ENCODE measurements around the gene SHROOM1.

The SHROOM1 gene

GRCh38 chr5:132774406-132774805 lies 56.0 kb downstream of the SHROOM1 start:
- no peak for DNase-seq

GRCh38 chr5:132773601-132774355 lies 56.7 kb downstream of the SHROOM1 start:
- no peak for DNase-seq

GRCh38 chr5:132773114-132773513 lies 57.3 kb downstream of the SHROOM1 start:
- DNase-seq, result no peak

DNA sequence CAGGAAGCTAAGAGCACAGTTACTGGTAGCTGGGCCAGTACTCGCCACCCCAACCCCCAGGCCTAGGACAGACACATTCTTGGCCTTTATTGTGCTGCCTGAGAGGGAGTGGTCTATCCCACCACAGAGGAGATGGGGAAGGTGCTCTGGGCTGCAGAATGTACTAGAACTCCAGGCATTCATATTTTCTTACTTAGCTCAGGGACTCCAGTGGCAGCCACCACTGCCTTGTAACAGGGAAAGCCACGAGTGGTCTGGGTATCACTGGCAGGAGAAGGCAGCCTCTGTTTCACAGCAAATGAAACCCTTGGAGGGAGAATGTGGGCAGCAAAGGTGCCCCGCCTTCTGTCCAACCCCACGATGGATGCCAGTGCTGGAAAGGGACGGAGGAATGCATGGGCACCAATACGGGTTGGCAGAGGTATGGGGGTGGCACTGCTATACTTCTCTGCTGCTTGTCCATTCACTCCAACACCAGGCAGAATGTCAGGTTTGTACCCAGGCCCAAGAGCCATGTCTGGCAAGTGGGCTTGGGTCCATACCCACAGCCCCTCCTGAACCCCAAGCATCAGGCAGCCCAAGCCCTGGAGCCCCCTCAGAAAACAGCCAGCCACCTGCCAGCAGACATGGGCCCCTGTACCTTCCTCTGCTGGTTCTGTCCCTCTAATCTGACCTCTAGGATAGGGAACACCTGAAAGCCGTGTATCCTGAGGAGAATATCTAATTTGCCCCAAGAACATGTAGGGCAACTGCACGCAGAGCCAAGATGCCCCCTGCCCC lies 58.0 kb downstream of the SHROOM1 start:
- DNase-seq, result no peak
